Measurements from ENCODE around the gene ATP1B3.

DNA sequence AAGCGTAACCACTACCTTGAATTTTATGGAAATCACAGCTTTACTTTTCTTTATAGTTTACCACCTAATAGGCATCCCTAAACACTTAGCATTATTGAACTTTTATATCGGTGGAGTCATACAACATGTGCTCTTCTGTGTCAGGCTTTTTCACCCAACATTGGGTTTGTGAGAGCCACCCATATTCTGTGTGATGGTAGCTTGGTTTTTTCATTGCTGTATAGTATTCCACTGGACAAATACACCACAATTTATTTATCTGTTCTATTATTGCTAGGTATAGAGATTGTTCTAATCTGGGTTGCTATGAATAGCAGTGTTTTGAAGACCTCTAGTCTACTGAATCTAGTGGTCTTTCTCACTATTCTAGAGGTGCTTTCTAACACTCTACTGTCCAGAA, 31.6 kb upstream of the ATP1B3 start:
- TF ChIP-seq, protein P1, sequence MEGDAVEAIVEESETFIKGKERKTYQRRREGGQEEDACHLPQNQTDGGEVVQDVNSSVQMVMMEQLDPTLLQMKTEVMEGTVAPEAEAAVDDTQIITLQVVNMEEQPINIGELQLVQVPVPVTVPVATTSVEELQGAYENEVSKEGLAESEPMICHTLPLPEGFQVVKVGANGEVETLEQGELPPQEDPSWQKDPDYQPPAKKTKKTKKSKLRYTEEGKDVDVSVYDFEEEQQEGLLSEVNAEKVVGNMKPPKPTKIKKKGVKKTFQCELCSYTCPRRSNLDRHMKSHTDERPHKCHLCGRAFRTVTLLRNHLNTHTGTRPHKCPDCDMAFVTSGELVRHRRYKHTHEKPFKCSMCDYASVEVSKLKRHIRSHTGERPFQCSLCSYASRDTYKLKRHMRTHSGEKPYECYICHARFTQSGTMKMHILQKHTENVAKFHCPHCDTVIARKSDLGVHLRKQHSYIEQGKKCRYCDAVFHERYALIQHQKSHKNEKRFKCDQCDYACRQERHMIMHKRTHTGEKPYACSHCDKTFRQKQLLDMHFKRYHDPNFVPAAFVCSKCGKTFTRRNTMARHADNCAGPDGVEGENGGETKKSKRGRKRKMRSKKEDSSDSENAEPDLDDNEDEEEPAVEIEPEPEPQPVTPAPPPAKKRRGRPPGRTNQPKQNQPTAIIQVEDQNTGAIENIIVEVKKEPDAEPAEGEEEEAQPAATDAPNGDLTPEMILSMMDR (IDR thresholded peaks at IDR 0.05) = no peak
- TF ChIP-seq POLR2A (IDR thresholded peaks at IDR 0.05) = no peak
